ENCODE data around the gene SPEN.
A peak's percentile ranks its signal among the peaks of the same experiment; 100 is the strongest.

The SPEN gene

DNA sequence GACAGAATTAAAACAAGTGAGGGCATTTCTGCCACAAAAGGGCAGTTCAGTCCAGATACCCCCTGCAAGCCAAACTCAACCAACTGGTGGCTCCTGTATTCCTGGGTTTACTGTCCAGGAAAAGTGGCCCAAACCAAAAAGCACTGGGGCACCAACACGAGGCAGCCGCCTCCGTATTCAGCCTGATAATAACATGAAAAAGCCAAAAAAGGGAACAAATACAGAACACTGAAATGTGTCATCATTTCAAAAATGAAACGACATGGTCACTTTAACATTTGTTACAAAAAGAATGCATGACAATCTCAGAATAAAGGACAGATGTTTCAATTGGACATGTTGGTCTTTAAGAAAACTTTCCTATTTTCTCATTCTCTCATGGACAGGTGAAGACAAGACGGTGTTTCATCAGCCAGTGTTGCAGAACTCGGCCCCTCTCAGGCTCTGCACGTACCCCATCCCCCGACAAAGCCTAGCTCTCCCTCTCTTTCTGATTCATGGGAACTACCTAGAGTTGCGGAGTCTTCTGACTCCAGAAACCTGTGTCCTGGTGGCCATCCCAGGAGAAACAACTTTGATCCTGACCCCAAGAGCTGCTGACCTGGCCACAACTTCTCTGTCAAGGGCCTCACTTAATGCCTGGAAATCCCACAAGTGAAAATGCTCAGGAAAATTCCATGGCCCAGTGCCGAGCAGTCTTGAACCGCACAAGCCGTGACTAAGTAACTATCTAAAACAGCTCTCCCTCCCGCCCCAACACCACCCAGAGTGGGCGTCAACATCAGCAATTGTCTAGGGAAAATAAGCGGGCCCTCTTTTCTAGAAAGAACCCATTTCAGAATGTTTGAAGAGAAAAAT, 101.3 kb downstream of the SPEN start:
- Mint-ChIP-seq H3K4me3 (peak overlapping the region in 2 of 3 experiments; percentile 24 to 68), H3K4me1 (peaks cover 61% of the 10 kb centered on the region), H3K27ac (peak overlapping the region; percentile 73 to 93 (median 93)), H3K9me3 (no peaks in the 10 kb centered on the region), H3K27me3 (ENCODE audit: low read depth) (no peaks in the 10 kb centered on the region), H3K36me3 (ENCODE audit: low read depth) (peaks cover 35% of the 10 kb centered on the region)
- TF ChIP-seq, protein P1, sequence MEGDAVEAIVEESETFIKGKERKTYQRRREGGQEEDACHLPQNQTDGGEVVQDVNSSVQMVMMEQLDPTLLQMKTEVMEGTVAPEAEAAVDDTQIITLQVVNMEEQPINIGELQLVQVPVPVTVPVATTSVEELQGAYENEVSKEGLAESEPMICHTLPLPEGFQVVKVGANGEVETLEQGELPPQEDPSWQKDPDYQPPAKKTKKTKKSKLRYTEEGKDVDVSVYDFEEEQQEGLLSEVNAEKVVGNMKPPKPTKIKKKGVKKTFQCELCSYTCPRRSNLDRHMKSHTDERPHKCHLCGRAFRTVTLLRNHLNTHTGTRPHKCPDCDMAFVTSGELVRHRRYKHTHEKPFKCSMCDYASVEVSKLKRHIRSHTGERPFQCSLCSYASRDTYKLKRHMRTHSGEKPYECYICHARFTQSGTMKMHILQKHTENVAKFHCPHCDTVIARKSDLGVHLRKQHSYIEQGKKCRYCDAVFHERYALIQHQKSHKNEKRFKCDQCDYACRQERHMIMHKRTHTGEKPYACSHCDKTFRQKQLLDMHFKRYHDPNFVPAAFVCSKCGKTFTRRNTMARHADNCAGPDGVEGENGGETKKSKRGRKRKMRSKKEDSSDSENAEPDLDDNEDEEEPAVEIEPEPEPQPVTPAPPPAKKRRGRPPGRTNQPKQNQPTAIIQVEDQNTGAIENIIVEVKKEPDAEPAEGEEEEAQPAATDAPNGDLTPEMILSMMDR (IDR thresholded peaks at IDR 0.05; ENCODE audit: unreplicated experiment in 3 of 3): no peak

- H3K36me3 Mint-ChIP-seq (ENCODE audit: low read depth): peaks cover 35% of the 10 kb centered on the region
- H3K4me1 Mint-ChIP-seq: peaks cover 67% of the 10 kb centered on the region
- peak overlapping the region in 2 of 3 experiments; percentile 19 to 42 for H3K4me3 Mint-ChIP-seq
- H3K9me3 Mint-ChIP-seq: no peaks in the 10 kb centered on the region
- TF ChIP-seq, protein P1 (IDR thresholded peaks at IDR 0.05; ENCODE audit: unreplicated experiment in 3 of 3): no peak
- H3K27ac Mint-ChIP-seq: peak overlapping the region; percentile 73 to 93 (median 93)
- no peaks in the 10 kb centered on the region for H3K27me3 Mint-ChIP-seq (ENCODE audit: low read depth)
Measured at GRCh38 chr1:15949453-15950245, 102.1 kb downstream of the SPEN start.

DNA sequence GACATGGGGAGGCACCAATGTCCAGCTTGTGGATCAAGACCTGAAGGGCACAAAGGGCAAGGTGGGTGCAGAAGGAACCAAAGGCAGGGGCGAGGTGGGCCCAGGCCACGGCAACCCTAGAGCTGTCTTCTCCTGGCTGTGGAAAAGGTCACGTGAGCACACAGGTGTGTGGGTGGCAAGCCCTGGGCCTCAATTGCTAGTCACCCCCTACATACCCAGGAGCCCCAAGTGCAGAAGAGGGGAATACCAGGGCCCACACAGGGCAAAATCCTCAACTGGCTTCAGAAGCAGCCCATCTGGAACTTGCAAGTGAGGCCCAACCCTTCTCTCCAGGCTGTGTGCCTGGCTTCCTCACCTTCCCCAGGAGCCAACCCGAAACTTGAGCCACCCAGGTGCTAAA, 102.8 kb downstream of the SPEN start:
- peaks cover 71% of the 10 kb centered on the region for H3K4me1 Mint-ChIP-seq
- peaks cover 31% of the 10 kb centered on the region for H3K36me3 Mint-ChIP-seq (ENCODE audit: low read depth)
- peak overlapping the region in 1 of 3 experiments; percentile 42 for H3K4me3 Mint-ChIP-seq

GRCh38 chr1:15950763-15951295, 103.3 kb downstream of the SPEN start:
- Mint-ChIP-seq H3K9me3 (no peaks in the 10 kb centered on the region), H3K4me3 (peak overlapping the region in 2 of 3 experiments; percentile 31 to 41), H3K27me3 (ENCODE audit: low read depth) (no peaks in the 10 kb centered on the region), H3K36me3 (ENCODE audit: low read depth) (peaks cover 30% of the 10 kb centered on the region), H3K27ac (peak overlapping the region; percentile 46 to 93 (median 93)), H3K4me1 (peaks cover 71% of the 10 kb centered on the region)
- TF ChIP-seq, protein P1 (IDR thresholded peaks at IDR 0.05; ENCODE audit: unreplicated experiment in 3 of 3): no peak

More for the DNA sequence above, 102.8 kb downstream of the SPEN start:
- TF ChIP-seq, protein P1 (IDR thresholded peaks at IDR 0.05; ENCODE audit: unreplicated experiment in 3 of 3): no peak
- Mint-ChIP-seq H3K27ac (peak overlapping the region; percentile 56 to 93 (median 93)), H3K27me3 (ENCODE audit: low read depth) (no peaks in the 10 kb centered on the region), H3K9me3 (no peaks in the 10 kb centered on the region)

GRCh38 chr1:15951341-15952153, 104.0 kb downstream of the SPEN start:
- TF ChIP-seq, protein P1 (IDR thresholded peaks at IDR 0.05; ENCODE audit: unreplicated experiment in 3 of 3): no peak
- H3K27ac Mint-ChIP-seq: peak overlapping the region; percentile 46 to 93 (median 93)
- no peaks in the 10 kb centered on the region for H3K27me3 Mint-ChIP-seq (ENCODE audit: low read depth)
- peaks cover 24% of the 10 kb centered on the region for H3K36me3 Mint-ChIP-seq (ENCODE audit: low read depth)
- H3K4me1 Mint-ChIP-seq: peaks cover 74% of the 10 kb centered on the region
- H3K4me3 Mint-ChIP-seq: no peak overlapping the region
- no peaks in the 10 kb centered on the region for H3K9me3 Mint-ChIP-seq
